H9 (cell line): Measurements from ENCODE around the gene NTRK2. TPM values are rescaled to one million over a fixed set of nuclear protein-coding genes. Genes with fewer than 3 reads are reported as not detected.

Experiments used
- DNase-seq: peaks from one replicate; pipeline ENCODE4 v3.0.0-alpha.2; 2017
- H2AFZ ChIP-seq: one replicate; pipeline ENCODE4 v1.6.1; 2013; ENCODE audit warnings: mild to moderate bottlenecking, low read length, control low read depth, moderate library complexity
- H2AK5ac ChIP-seq: 2 replicates; pipeline ENCODE4 v1.6.1; 2013; ENCODE audit warnings: low read length, control low read depth, mixed read lengths; ENCODE audit not compliant: insufficient read length
- H2BK120ac ChIP-seq: one replicate; pipeline ENCODE4 v1.6.1; 2013; ENCODE audit warnings: low read depth, mild to moderate bottlenecking, low read length, control low read depth, inconsistent platforms; ENCODE audit not compliant: poor library complexity, severe bottlenecking
- H2BK12ac ChIP-seq: 2 replicates; pipeline ENCODE4 v1.6.1; 2013; ENCODE audit warnings: low read length, control low read depth, mixed read lengths, low read depth; ENCODE audit not compliant: insufficient read length
- H2BK15ac ChIP-seq: 2 replicates; pipeline ENCODE4 v1.6.1; 2013; ENCODE audit warnings: low read depth, low read length, control low read depth
- H2BK20ac ChIP-seq: one replicate; pipeline ENCODE4 v1.6.1; 2013; ENCODE audit warnings: low read depth, mild to moderate bottlenecking, low read length, control low read depth, inconsistent platforms; ENCODE audit not compliant: poor library complexity, severe bottlenecking
- H2BK5ac ChIP-seq: 2 replicates; pipeline ENCODE4 v1.6.1; 2013; ENCODE audit warnings: low read length, control low read depth, mixed read lengths; ENCODE audit not compliant: insufficient read length
- H3K14ac ChIP-seq: 2 replicates; pipeline ENCODE4 v1.6.1; 2013; ENCODE audit warnings: low read length, control low read depth; ENCODE audit not compliant: insufficient read depth
- H3K18ac ChIP-seq: 2 replicates; pipeline ENCODE4 v1.6.1; 2013; ENCODE audit warnings: low read depth, mild to moderate bottlenecking, mixed read lengths, low read length, control low read depth; ENCODE audit not compliant: insufficient read length
- H3K23ac ChIP-seq: 2 replicates; pipeline ENCODE4 v1.6.1; 2013; ENCODE audit warnings: low read length, control low read depth, mixed read lengths, low read depth; ENCODE audit not compliant: insufficient read length
- H3K23me2 ChIP-seq: 2 replicates; pipeline ENCODE4 v1.6.1; 2013; ENCODE audit warnings: low read depth, mild to moderate bottlenecking, mixed read lengths, low read length, control low read depth; ENCODE audit not compliant: insufficient read length, poor library complexity, severe bottlenecking
- H3K27ac ChIP-seq: 2 replicates; pipeline ENCODE4 v1.5.1; 2013; ENCODE audit warnings: low read length, control low read depth, mixed read lengths, low read depth; ENCODE audit not compliant: insufficient read length
- H3K27me3 ChIP-seq: 2 replicates; pipeline ENCODE4 v1.6.1; 2013; ENCODE audit warnings: low read length, control low read depth, inconsistent platforms; ENCODE audit not compliant: insufficient read depth
- H3K4ac ChIP-seq: 2 replicates; pipeline ENCODE4 v1.6.1; 2013; ENCODE audit warnings: low read depth, mild to moderate bottlenecking, control low read depth, inconsistent platforms, low read length, moderate library complexity
- H3K4me1 ChIP-seq: 2 replicates; pipeline ENCODE4 v1.6.1; 2013; ENCODE audit warnings: low read length, control low read depth, inconsistent platforms; ENCODE audit not compliant: insufficient read depth
- H3K4me2 ChIP-seq: 2 replicates; pipeline ENCODE4 v1.6.1; 2013; ENCODE audit warnings: low read length, control low read depth, mixed read lengths; ENCODE audit not compliant: insufficient read length, insufficient read depth
- H3K56ac ChIP-seq: 2 replicates; pipeline ENCODE4 v1.6.1; 2013; ENCODE audit warnings: low read depth, mild to moderate bottlenecking, mixed read lengths, low read length, control low read depth; ENCODE audit not compliant: insufficient read length
- H3K79me1 ChIP-seq: 2 replicates; pipeline ENCODE4 v1.6.1; 2013; ENCODE audit warnings: low read depth, mild to moderate bottlenecking, moderate library complexity, low read length, control low read depth, inconsistent platforms; ENCODE audit not compliant: insufficient read depth, poor library complexity, severe bottlenecking
- H3K79me2 ChIP-seq: 2 replicates; pipeline ENCODE4 v1.6.1; 2013; ENCODE audit warnings: low read length, control low read depth, inconsistent platforms; ENCODE audit not compliant: insufficient read depth
- H3K9ac ChIP-seq: 2 replicates; pipeline ENCODE4 v1.6.1; 2013; ENCODE audit warnings: low read length, control low read depth, mixed read lengths; ENCODE audit not compliant: insufficient read length; ENCODE audit errors: extremely low read depth
- H3K9me3 ChIP-seq: one replicate; pipeline ENCODE4 v1.6.1; 2013; ENCODE audit warnings: low read depth, low read length, inconsistent platforms; ENCODE audit not compliant: control insufficient read depth
- H3T11ph ChIP-seq: one replicate; pipeline ENCODE4 v1.6.1; 2013; ENCODE audit warnings: mild to moderate bottlenecking, low read length, control low read depth, inconsistent platforms
- H4K20me1 ChIP-seq: one replicate; pipeline ENCODE4 v1.6.1; 2013; ENCODE audit not compliant: control insufficient read depth, insufficient read length, insufficient read depth
- H4K5ac ChIP-seq: 2 replicates; pipeline ENCODE4 v1.6.1; 2013; ENCODE audit warnings: low read depth, mild to moderate bottlenecking, mixed read lengths, low read length, control low read depth; ENCODE audit not compliant: insufficient read length
- H4K8ac ChIP-seq: replicated peaks from 2 replicates; pipeline ENCODE4 v1.6.1; 2013; ENCODE audit warnings: low read length, control low read depth, mixed read lengths, low read depth; ENCODE audit not compliant: insufficient read length
- H4K91ac ChIP-seq: 2 replicates; pipeline ENCODE4 v1.6.1; 2013; ENCODE audit warnings: low read depth, mild to moderate bottlenecking, moderate library complexity, mixed read lengths, low read length, control low read depth; ENCODE audit not compliant: insufficient read length
- H3K27ac Mint-ChIP-seq, 3 experiments: 2 replicates in 2 of 3; 3 replicates in 1 of 3; pipeline ENCODE4 v1.8.0; 2020 to 2021; ENCODE audit warnings: mixed read lengths in 3 of 3, mild to moderate bottlenecking in 1 of 3, moderate library complexity in 1 of 3
- H3K27me3 Mint-ChIP-seq: 2 replicates; pipeline ENCODE4 v1.8.0; 2021; ENCODE audit warnings: low read depth, mild to moderate bottlenecking, moderate library complexity, mixed read lengths
- H3K36me3 Mint-ChIP-seq, 3 experiments: 2 replicates in 2 of 3; 3 replicates in 1 of 3; pipeline ENCODE4 v1.8.0; 2020 to 2021; ENCODE audit warnings: low read depth in 3 of 3, mixed read lengths in 3 of 3; ENCODE audit not compliant: insufficient read depth in 1 of 3
- H3K4me1 Mint-ChIP-seq, 2 experiments: 2 replicates each; pipeline ENCODE4 v1.8.0; 2020; ENCODE audit warnings: mixed read lengths in 2 of 2
- H3K4me3 Mint-ChIP-seq, 2 experiments: 2 replicates in 1 of 2; 3 replicates in 1 of 2; pipeline ENCODE4 v1.8.0; 2020 to 2021; ENCODE audit warnings: mild to moderate bottlenecking in 2 of 2, mixed read lengths in 2 of 2, moderate library complexity in 1 of 2
- H3K9me3 Mint-ChIP-seq, 2 experiments: 2 replicates in 1 of 2; 3 replicates in 1 of 2; pipeline ENCODE4 v1.8.0; 2020; ENCODE audit warnings: mild to moderate bottlenecking in 2 of 2, mixed read lengths in 2 of 2, moderate library complexity in 1 of 2
- WGBS: extraction: QIAGEN DNeasy Blood & Tissue Kit; methylation state at CpG from one replicate; pipeline ENCODE4 v1.1.7; 2013; ENCODE audit warnings: missing lambda C conversion rate, low lambda C conversion rate, mixed read lengths; ENCODE audit not compliant: insufficient read length; ENCODE audit errors: extremely low coverage; 5-methylcytosine and 5-hydroxymethylcytosine counted together
- total RNA-seq: library from RNA; stranded (reverse); gene quantifications from 2 replicates; pipeline ENCODE4 v1.2.1, GENCODE V29; 2021
- TF ChIP-seq, protein P1 (sequence below): fragments of 200-600 bp; sonication (generic); conservative IDR thresholded peaks from 3 replicates; pipeline ENCODE4 v1.8.0; 2021; ENCODE audit warnings: antibody characterized with exemption, mild to moderate bottlenecking

NTRK2 gene
- total RNA-seq, 1 experiment from 2014 or later, result 0.02 TPM

DNA sequence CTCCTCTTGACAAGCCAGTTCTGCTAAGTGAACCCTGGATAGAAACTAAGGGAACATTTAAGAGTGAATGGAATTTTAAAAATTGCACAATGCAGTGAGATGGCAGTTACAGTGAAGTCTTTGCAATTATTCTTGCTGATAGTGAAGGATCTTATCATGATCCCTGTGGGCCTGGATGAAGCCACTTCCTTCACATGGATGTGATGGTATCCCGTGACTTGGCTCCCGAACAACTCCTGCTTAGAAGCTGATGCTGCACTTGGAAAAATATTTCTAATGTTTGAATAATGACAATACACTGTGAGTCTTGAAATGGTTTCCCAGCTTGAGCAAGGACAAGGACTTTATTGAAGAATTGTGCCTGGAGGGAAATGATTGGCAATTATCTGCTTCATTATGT lies 49.2 kb upstream of the NTRK2 start:
- Histone ChIP-seq H3K14ac (no peak overlapping the region), H3K4me1 (peaks cover 4% of the 10 kb centered on the region; the same call in 1 of the 2 replicates), H4K8ac (no peak overlapping the region), H3K4ac (no peak overlapping the region), H3K79me2 (no peaks in the 10 kb centered on the region), H2BK12ac (no peak overlapping the region), H2AK5ac (no peak overlapping the region), H3K23me2 (no peaks in the 10 kb centered on the region), H3K27me3 (no peaks in the 10 kb centered on the region), H3K56ac (no peak overlapping the region), H3K9me3 (no peaks in the 10 kb centered on the region), H2BK120ac (no peak overlapping the region), H3K79me1 (no peaks in the 10 kb centered on the region), H3T11ph (no peak overlapping the region), H3K18ac (no peak overlapping the region), H3K27ac (no peak overlapping the region), H2BK15ac (no peak overlapping the region), H4K5ac (no peak overlapping the region), H2AFZ (no peak overlapping the region), H3K4me2 (no peak overlapping the region), H3K9ac (no peak overlapping the region), H2BK5ac (no peak overlapping the region), H4K91ac (no peak overlapping the region), H4K20me1 (no peaks in the 10 kb centered on the region), H2BK20ac (no peak overlapping the region), H3K23ac (no peak overlapping the region)
- H3K36me3 Mint-ChIP-seq, result no peaks in the 10 kb centered on the region
- no peak overlapping the region for H3K4me3 Mint-ChIP-seq
- no peaks in the 10 kb centered on the region for H3K9me3 Mint-ChIP-seq
- DNase-seq, result no peak
- no CpG with 5 or more reads among the region's 2 CpGs for WGBS
- no peaks in the 10 kb centered on the region for H3K27me3 Mint-ChIP-seq
- TF ChIP-seq, protein P1, sequence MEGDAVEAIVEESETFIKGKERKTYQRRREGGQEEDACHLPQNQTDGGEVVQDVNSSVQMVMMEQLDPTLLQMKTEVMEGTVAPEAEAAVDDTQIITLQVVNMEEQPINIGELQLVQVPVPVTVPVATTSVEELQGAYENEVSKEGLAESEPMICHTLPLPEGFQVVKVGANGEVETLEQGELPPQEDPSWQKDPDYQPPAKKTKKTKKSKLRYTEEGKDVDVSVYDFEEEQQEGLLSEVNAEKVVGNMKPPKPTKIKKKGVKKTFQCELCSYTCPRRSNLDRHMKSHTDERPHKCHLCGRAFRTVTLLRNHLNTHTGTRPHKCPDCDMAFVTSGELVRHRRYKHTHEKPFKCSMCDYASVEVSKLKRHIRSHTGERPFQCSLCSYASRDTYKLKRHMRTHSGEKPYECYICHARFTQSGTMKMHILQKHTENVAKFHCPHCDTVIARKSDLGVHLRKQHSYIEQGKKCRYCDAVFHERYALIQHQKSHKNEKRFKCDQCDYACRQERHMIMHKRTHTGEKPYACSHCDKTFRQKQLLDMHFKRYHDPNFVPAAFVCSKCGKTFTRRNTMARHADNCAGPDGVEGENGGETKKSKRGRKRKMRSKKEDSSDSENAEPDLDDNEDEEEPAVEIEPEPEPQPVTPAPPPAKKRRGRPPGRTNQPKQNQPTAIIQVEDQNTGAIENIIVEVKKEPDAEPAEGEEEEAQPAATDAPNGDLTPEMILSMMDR, result no peak
- no peak overlapping the region for H3K27ac Mint-ChIP-seq
- peaks cover 8 to 9% of the 10 kb centered on the region in 2 experiments for H3K4me1 Mint-ChIP-seq
